K562 (cell line): ENCODE measurements around the gene SMG5. TPM values are rescaled to one million over a fixed set of nuclear protein-coding genes. Genes with fewer than 3 reads are reported as not detected.

Experiments
- ATAC-seq: fragments of 200-7000 bp; cut with Tn5 transposase; 3 replicates; pipeline ENCODE4 v1.9.1; 2020; ENCODE audit warnings: moderate library complexity
- BruUV-seq: library from RNA; stranded (reverse); fragments of 400-500 nt; replicated peaks from 2 replicates; lab custom pipeline; 2021; lab: Mats Ljungman, UMichigan
- CTCF ChIA-PET: fragments of 300-600 bp; formaldehyde crosslinking; extraction: SDS; loops from one replicate; lab custom pipeline; 2021; ENCODE audit warnings: low intra/inter-chr PET ratio; lab: Yijun Ruan, JAX
- POLR2A ChIA-PET: fragments of 300-600, 350-650 bp; sonication (Branson Sonifier 250); formaldehyde crosslinking; extraction: SDS; loops from one replicate; lab custom pipeline; 2021; ENCODE audit warnings: antibody characterized with exemption, inconsistent platforms; lab: Yijun Ruan, JAX
- DNase-seq, 4 experiments: peaks; one replicate each; pipeline versions ENCODE4 v3.0.0 to v3.0.0-alpha.2; 2011 to 2018; ENCODE audit warnings: low spot score in 3 of 4, mixed read lengths in 3 of 4; ENCODE audit errors: extremely low read depth in 1 of 4
- FAIRE-seq: peaks from 2 replicates; lab custom pipeline; 2011; peaks lifted over from hg19 to GRCh38; lab: Jason Lieb, UNC
- H2AFZ ChIP-seq: 2 replicates; pipeline ENCODE4 v1.6.0; 2011; ENCODE audit warnings: low read depth, low read length, control low read depth, inconsistent platforms
- H3K27ac ChIP-seq: fragments of 200-600 bp; 3 replicates; pipeline ENCODE4 v1.8.0; 2011; ENCODE audit warnings: low read depth, mild to moderate bottlenecking, control low read depth, inconsistent platforms, low read length, moderate library complexity, mixed read lengths; ENCODE audit errors: extremely low read depth
- H3K27me3 ChIP-seq, 2 experiments: fragments of 300-600 bp in 1 of 2; 2 replicates in 1 of 2; 3 replicates in 1 of 2; pipeline versions ENCODE4 v1.6.0 to v1.8.0; 2011; ENCODE audit warnings: inconsistent platforms in 2 of 2, low read length in 2 of 2, mild to moderate bottlenecking in 1 of 2, mixed read lengths in 1 of 2, moderate library complexity in 1 of 2; ENCODE audit not compliant: control insufficient read depth in 2 of 2, insufficient read depth in 2 of 2
- H3K36me3 ChIP-seq: fragments of 300-600 bp; 3 replicates; pipeline ENCODE4 v1.8.0; 2011; ENCODE audit warnings: mild to moderate bottlenecking, low read length, inconsistent platforms; ENCODE audit not compliant: control insufficient read depth, insufficient read depth
- H3K4me1 ChIP-seq, 2 experiments: fragments of 200-600 bp in 1 of 2; replicated peaks in 1 of 2; 2 replicates in 1 of 2; 3 replicates in 1 of 2; pipeline versions ENCODE4 v1.5.1 to v1.8.0; 2011; ENCODE audit warnings: inconsistent platforms in 2 of 2, low read length in 2 of 2, mild to moderate bottlenecking in 1 of 2, mixed read lengths in 1 of 2, moderate library complexity in 1 of 2; ENCODE audit not compliant: control insufficient read depth in 2 of 2, insufficient read depth in 2 of 2
- H3K4me2 ChIP-seq: 2 replicates; pipeline ENCODE4 v1.6.1; 2011; ENCODE audit warnings: low read length, control low read depth, inconsistent platforms, mixed read lengths; ENCODE audit not compliant: insufficient read depth
- H3K4me3 ChIP-seq: fragments of 200-600 bp; sonication (generic), shearing (Covaris generic); 2 replicates; pipeline ENCODE4 v1.5.1; 2016; ENCODE audit warnings: control low read depth, inconsistent platforms
- H3K79me2 ChIP-seq: fragments of 200-600 bp; 3 replicates; pipeline ENCODE4 v1.8.0; 2011; ENCODE audit warnings: low read length, inconsistent platforms; ENCODE audit not compliant: control insufficient read depth, insufficient read depth
- H3K9ac ChIP-seq, 2 experiments: 2 replicates each; pipeline versions ENCODE4 v1.6.0 to v1.6.1; 2011; ENCODE audit warnings: low read depth in 2 of 2, low read length in 2 of 2, control low read depth in 1 of 2, inconsistent platforms in 1 of 2, mild to moderate bottlenecking in 1 of 2, mixed read lengths in 1 of 2; ENCODE audit not compliant: insufficient read depth in 1 of 2
- H3K9me1 ChIP-seq: one replicate; pipeline ENCODE4 v1.6.0; 2011; ENCODE audit warnings: inconsistent platforms, mild to moderate bottlenecking, low read length, moderate library complexity; ENCODE audit not compliant: control insufficient read depth, insufficient read depth
- H3K9me3 ChIP-seq: replicated peaks from 2 replicates; pipeline ENCODE4 v1.5.1; 2011; ENCODE audit warnings: low read depth, low read length, inconsistent platforms; ENCODE audit not compliant: control insufficient read depth, insufficient read depth
- H4K20me1 ChIP-seq: replicated peaks from 2 replicates; pipeline ENCODE4 v1.6.1; 2011; ENCODE audit warnings: low read length, inconsistent platforms, mixed read lengths; ENCODE audit not compliant: control insufficient read depth, insufficient read depth
- ATF7 ChIP-seq: fragments of 450-650 bp; IDR thresholded peaks from 2 replicates; pipeline ENCODE4 v1.7.1; 2014; ENCODE audit warnings: mild to moderate bottlenecking, moderate library complexity
- BRF1 ChIP-seq: IDR thresholded peaks from 3 replicates; pipeline ENCODE4 v1.6.1; 2011; ENCODE audit warnings: borderline replicate concordance, mild to moderate bottlenecking; ENCODE audit not compliant: insufficient read length; ENCODE audit errors: extremely low read depth
- CEBPB ChIP-seq: fragments of 450-650 bp; IDR thresholded peaks from 2 replicates; pipeline ENCODE4 v1.6.1; 2016; ENCODE audit warnings: missing genetic modification characterization, missing compliant biosample characterization
- NRF1 ChIP-seq, 2 experiments: fragments of 450-650 bp; IDR thresholded peaks in 1 of 2; conservative IDR thresholded peaks in 1 of 2; 2 replicates each; pipeline ENCODE4 v1.6.1; 2014; ENCODE audit warnings: mild to moderate bottlenecking in 2 of 2
- RUNX1 ChIP-seq: sonication (generic); IDR thresholded peaks from 2 replicates; pipeline ENCODE4 v1.6.1; 2016; ENCODE audit warnings: antibody characterized with exemption, low read depth
- ZNF584 ChIP-seq: fragments of 200-800 bp; sonication (Bioruptor generic); IDR thresholded peaks from 2 replicates; pipeline ENCODE4 v1.6.1; 2016; ENCODE audit warnings: low read depth, mild to moderate bottlenecking, missing genetic modification characterization, missing compliant biosample characterization
- WGBS: fragments of 100-300 bp; shearing (Covaris generic); methylation state at CpG from one replicate; pipeline ENCODE4 v1.1.6; 2016; ENCODE audit warnings: low coverage, mixed read lengths; ENCODE audit not compliant: insufficient coverage; ENCODE audit errors: missing lambda C conversion rate; 5-methylcytosine and 5-hydroxymethylcytosine counted together
- in situ Hi-C: fragments of 300-500 bp; cut with MboI; formaldehyde crosslinking; loops from 4 replicates; pipeline ENCODE4 v1.15.0; 2018; ENCODE audit warnings: inconsistent platforms, mixed read lengths
- intact Hi-C: fragments of 100-400 bp; cut with micrococcal nuclease; formaldehyde crosslinking; loops from 2 replicates; pipeline ENCODE4 v1.14.2; 2022
- polyA plus RNA-seq, 8 experiments: library from polyadenylated mRNA; depleted of rRNA in 4 of 8; stranded (reverse) in 5 of 8; unstranded in 3 of 8; fragments of >200 nt; fragmentation: Nextera tagmentation in 2 of 8; fragmentation: Illumina TruSeq in 1 of 8; extraction: Ambion mirVana in 2 of 8; extraction: Trizol in 1 of 8; gene quantifications; 2 replicates each; pipeline versions ENCODE4 v1.2.1 to v1.2.3, GENCODE V29; 2011 to 2014; ENCODE audit warnings: inconsistent platforms in 1 of 8, missing spikeins in 1 of 8
- total RNA-seq, 7 experiments: library from RNA; depleted of rRNA in 6 of 7; stranded (reverse); fragments of >200 nt in 6 of 7; fragmentation: Illumina TruSeq in 2 of 7; extraction: Trizol in 2 of 7; gene quantifications; 2 replicates each; pipeline versions ENCODE4 v1.2.1 to v1.2.3, GENCODE V29; 2011 to 2021; ENCODE audit warnings: low replicate concordance in 1 of 7
- TF ChIP-seq, protein P1 (sequence below): fragments of 450-650 bp; formaldehyde crosslinking; IDR thresholded peaks from 2 replicates; pipeline ENCODE4 v1.4.0; 2020; ENCODE audit warnings: mild to moderate bottlenecking, mixed read lengths
- TF ChIP-seq, protein P2 (sequence below): fragments of 450-650 bp; formaldehyde crosslinking; IDR thresholded peaks from 2 replicates; pipeline ENCODE4 v1.4.0; 2020; ENCODE audit warnings: mild to moderate bottlenecking, moderate library complexity
- TF ChIP-seq, protein P3 (sequence below): fragments of 450-650 bp; IDR thresholded peaks from 2 replicates; pipeline ENCODE4 v1.7.0; 2016; ENCODE audit warnings: borderline replicate concordance
- TF ChIP-seq, protein P4 (sequence below): fragments of 250-450 bp; sonication (Bioruptor Pico); IDR thresholded peaks from 2 replicates; pipeline ENCODE4 v1.9.0; 2021; ENCODE audit warnings: mild to moderate bottlenecking
- TF ChIP-seq, protein P5 (sequence below), 2 experiments: fragments of 450-650 bp in 1 of 2; sonication (generic) in 1 of 2; formaldehyde crosslinking in 1 of 2; IDR thresholded peaks in 1 of 2; conservative IDR thresholded peaks in 1 of 2; 2 replicates each; pipeline versions ENCODE4 v1.6.1 to v1.8.1; 2016 to 2023; ENCODE audit warnings: mild to moderate bottlenecking in 2 of 2, moderate library complexity in 2 of 2, inconsistent platforms in 1 of 2, missing genetic modification reagents in 1 of 2
- TF ChIP-seq, protein P6 (sequence below): fragments of 450-650 bp; IDR thresholded peaks from 2 replicates; pipeline ENCODE4 v1.6.1; 2016; ENCODE audit warnings: mild to moderate bottlenecking

The SMG5 gene
- total and polyA plus RNA-seq, 9 of the 15 experiments (the other 6 are each of a cell fraction or from before 2014, with no cell fraction given) = 1.4 to 85.9 (median 53.0) TPM

DNA sequence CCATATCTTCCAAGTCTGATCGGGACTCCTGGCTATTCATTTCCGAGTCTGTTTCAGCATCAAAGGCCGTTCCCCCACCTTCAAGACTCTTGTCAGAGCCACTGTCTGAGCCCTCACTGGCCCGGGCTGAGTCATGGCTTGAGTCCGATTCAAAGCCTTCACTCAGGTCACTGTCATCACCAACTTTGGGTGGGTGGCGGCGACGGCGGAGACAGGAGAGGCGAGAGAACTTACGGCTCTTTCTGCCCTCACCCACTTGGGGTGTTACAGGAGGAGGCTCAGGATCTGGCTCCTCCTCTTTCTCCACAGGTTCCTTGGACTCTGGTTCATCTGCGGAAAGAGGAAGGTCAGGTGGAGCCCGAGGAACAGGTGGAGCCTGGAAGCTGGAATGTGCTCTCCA, 16.6 kb downstream of the SMG5 start:
- Histone ChIP-seq H3K4me3 (no peak overlapping the region), H3K4me1 (no peaks in the 10 kb centered on the region), H3K4me2 (no peak overlapping the region), H3K9me3 (no peaks in the 10 kb centered on the region), H3K27me3 (no peaks in the 10 kb centered on the region), H2AFZ (no peak overlapping the region), H4K20me1 (0 out of 2 replicates have a peak, but pooled peaks cover 5% of the 10 kb centered on the region), H3K27ac (no peak overlapping the region), H3K36me3 (peaks cover 90% of the 10 kb centered on the region; the same call in 2 of the 3 replicates), H3K9ac (no peak overlapping the region), H3K79me2 (no peaks in the 10 kb centered on the region), H3K9me1 (no peaks in the 10 kb centered on the region)
- FAIRE-seq = no peak
- intact Hi-C loops (no loop called here), in situ Hi-C loops (no loop called here)
- CTCF ChIA-PET = interaction anchor here (0.6 kb wide), 1 partner anchor 44 kb away, joined by 3 read pairs; no protein-coding TSS in a partner anchor
- DNase-seq = no peak
- POLR2A ChIA-PET = no interaction called here
- WGBS = 92% methylated on average over 5 of the region's 13 CpGs
- BruUV-seq = TSS peak; percentile 35
- TF ChIP-seq, protein P1, sequence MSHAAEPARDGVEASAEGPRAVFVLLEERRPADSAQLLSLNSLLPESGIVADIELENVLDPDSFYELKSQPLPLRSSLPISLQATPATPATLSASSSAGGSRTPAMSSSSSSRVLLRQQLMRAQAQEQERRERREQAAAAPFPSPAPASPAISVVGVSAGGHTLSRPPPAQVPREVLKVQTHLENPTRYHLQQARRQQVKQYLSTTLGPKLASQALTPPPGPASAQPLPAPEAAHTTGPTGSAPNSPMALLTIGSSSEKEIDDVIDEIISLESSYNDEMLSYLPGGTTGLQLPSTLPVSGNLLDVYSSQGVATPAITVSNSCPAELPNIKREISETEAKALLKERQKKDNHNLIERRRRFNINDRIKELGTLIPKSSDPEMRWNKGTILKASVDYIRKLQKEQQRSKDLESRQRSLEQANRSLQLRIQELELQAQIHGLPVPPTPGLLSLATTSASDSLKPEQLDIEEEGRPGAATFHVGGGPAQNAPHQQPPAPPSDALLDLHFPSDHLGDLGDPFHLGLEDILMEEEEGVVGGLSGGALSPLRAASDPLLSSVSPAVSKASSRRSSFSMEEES = no peak
- no peak for TF ChIP-seq ATF7
- TF ChIP-seq, protein P2, sequence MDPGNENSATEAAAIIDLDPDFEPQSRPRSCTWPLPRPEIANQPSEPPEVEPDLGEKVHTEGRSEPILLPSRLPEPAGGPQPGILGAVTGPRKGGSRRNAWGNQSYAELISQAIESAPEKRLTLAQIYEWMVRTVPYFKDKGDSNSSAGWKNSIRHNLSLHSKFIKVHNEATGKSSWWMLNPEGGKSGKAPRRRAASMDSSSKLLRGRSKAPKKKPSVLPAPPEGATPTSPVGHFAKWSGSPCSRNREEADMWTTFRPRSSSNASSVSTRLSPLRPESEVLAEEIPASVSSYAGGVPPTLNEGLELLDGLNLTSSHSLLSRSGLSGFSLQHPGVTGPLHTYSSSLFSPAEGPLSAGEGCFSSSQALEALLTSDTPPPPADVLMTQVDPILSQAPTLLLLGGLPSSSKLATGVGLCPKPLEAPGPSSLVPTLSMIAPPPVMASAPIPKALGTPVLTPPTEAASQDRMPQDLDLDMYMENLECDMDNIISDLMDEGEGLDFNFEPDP (CRISPR knock-in tag) = no peak
- no peak for TF ChIP-seq RUNX1
- no peak for TF ChIP-seq ZNF584 (CRISPR knock-in tag)
- TF ChIP-seq, protein P3, sequence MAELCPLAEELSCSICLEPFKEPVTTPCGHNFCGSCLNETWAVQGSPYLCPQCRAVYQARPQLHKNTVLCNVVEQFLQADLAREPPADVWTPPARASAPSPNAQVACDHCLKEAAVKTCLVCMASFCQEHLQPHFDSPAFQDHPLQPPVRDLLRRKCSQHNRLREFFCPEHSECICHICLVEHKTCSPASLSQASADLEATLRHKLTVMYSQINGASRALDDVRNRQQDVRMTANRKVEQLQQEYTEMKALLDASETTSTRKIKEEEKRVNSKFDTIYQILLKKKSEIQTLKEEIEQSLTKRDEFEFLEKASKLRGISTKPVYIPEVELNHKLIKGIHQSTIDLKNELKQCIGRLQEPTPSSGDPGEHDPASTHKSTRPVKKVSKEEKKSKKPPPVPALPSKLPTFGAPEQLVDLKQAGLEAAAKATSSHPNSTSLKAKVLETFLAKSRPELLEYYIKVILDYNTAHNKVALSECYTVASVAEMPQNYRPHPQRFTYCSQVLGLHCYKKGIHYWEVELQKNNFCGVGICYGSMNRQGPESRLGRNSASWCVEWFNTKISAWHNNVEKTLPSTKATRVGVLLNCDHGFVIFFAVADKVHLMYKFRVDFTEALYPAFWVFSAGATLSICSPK = no peak
- no peak for TF ChIP-seq CEBPB (tag)
- TF ChIP-seq BRF1 = no peak
- TF ChIP-seq, protein P4, sequence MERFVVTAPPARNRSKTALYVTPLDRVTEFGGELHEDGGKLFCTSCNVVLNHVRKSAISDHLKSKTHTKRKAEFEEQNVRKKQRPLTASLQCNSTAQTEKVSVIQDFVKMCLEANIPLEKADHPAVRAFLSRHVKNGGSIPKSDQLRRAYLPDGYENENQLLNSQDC = no peak
- TF ChIP-seq NRF1 (conservative IDR thresholded peaks at IDR 0.05 in 1 of 2, IDR thresholded peaks at IDR 0.05 in 1 of 2) = no peak
- TF ChIP-seq, protein P5, sequence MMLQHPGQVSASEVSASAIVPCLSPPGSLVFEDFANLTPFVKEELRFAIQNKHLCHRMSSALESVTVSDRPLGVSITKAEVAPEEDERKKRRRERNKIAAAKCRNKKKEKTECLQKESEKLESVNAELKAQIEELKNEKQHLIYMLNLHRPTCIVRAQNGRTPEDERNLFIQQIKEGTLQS (IDR thresholded peaks at IDR 0.05) = no peak
- TF ChIP-seq, protein P5 (CRISPR knock-in tag; conservative IDR thresholded peaks at IDR 0.05) = no peak
- TF ChIP-seq, protein P6, sequence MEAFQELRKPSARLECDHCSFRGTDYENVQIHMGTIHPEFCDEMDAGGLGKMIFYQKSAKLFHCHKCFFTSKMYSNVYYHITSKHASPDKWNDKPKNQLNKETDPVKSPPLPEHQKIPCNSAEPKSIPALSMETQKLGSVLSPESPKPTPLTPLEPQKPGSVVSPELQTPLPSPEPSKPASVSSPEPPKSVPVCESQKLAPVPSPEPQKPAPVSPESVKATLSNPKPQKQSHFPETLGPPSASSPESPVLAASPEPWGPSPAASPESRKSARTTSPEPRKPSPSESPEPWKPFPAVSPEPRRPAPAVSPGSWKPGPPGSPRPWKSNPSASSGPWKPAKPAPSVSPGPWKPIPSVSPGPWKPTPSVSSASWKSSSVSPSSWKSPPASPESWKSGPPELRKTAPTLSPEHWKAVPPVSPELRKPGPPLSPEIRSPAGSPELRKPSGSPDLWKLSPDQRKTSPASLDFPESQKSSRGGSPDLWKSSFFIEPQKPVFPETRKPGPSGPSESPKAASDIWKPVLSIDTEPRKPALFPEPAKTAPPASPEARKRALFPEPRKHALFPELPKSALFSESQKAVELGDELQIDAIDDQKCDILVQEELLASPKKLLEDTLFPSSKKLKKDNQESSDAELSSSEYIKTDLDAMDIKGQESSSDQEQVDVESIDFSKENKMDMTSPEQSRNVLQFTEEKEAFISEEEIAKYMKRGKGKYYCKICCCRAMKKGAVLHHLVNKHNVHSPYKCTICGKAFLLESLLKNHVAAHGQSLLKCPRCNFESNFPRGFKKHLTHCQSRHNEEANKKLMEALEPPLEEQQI = no peak
- ATAC-seq = no peak
